HepG2 (cell line): ENCODE results near the gene CD7. TPM values are rescaled to one million over a fixed set of nuclear protein-coding genes. Genes with fewer than 3 reads are reported as not detected.
A peak's percentile ranks its signal among the peaks of the same experiment; 100 is the strongest.

Experiments used
- DNMT1 ChIP-seq: sonication (generic); formaldehyde crosslinking; IDR thresholded peaks from 2 replicates; pipeline ENCODE4 v1.5.1; 2020; ENCODE audit warnings: mild to moderate bottlenecking, missing genetic modification reagents
- E2F1 ChIP-seq: sonication (generic); formaldehyde crosslinking; IDR thresholded peaks from 2 replicates; pipeline ENCODE4 v1.5.0; 2020; ENCODE audit warnings: missing genetic modification reagents
- ELF3 ChIP-seq: IDR thresholded peaks from 2 replicates; pipeline ENCODE4 v1.6.1; 2016; ENCODE audit warnings: missing genetic modification reagents, missing compliant biosample characterization
- HMG20A ChIP-seq: IDR thresholded peaks from 2 replicates; pipeline ENCODE4 v1.6.1; 2016; ENCODE audit warnings: borderline replicate concordance
- KDM2A ChIP-seq: sonication (generic); formaldehyde crosslinking; IDR thresholded peaks from 2 replicates; pipeline ENCODE4 v1.4.0; 2020; ENCODE audit warnings: low read depth, missing genetic modification reagents, borderline replicate concordance
- RAD21 ChIP-seq: fragments of 450-650 bp; formaldehyde crosslinking; IDR thresholded peaks from 2 replicates; pipeline ENCODE4 v1.5.0; 2020; ENCODE audit warnings: mild to moderate bottlenecking
- TEAD2 ChIP-seq: sonication (generic); formaldehyde crosslinking; IDR thresholded peaks from 2 replicates; pipeline ENCODE4 v1.9.0; 2021; ENCODE audit warnings: missing genetic modification reagents
- TSC22D2 ChIP-seq: sonication (generic); formaldehyde crosslinking; IDR thresholded peaks from 2 replicates; pipeline ENCODE4 v1.5.1; 2020; ENCODE audit warnings: missing genetic modification reagents, mild to moderate bottlenecking, borderline replicate concordance
- ZBTB7A ChIP-seq: sonication (generic); formaldehyde crosslinking; IDR thresholded peaks from 2 replicates; pipeline ENCODE4 v1.8.0; 2022; ENCODE audit warnings: mild to moderate bottlenecking, missing genetic modification reagents
- ZFP36 ChIP-seq: fragments of 150-350 bp; IDR thresholded peaks from 2 replicates; pipeline ENCODE4 v1.6.1; 2018; ENCODE audit warnings: borderline replicate concordance, low read length, low read depth; ENCODE audit not compliant: partially characterized antibody
- ZNF232 ChIP-seq: sonication (generic); formaldehyde crosslinking; IDR thresholded peaks from 2 replicates; pipeline ENCODE4 v1.4.0; 2020; ENCODE audit warnings: missing genetic modification reagents, borderline replicate concordance
- ZNF577 ChIP-seq: sonication (generic); formaldehyde crosslinking; IDR thresholded peaks from 2 replicates; pipeline ENCODE4 v1.4.0; 2020; ENCODE audit warnings: mild to moderate bottlenecking, low read depth, missing genetic modification reagents, borderline replicate concordance
- ZNF597 ChIP-seq: sonication (generic); formaldehyde crosslinking; IDR thresholded peaks from 2 replicates; pipeline ENCODE4 v1.5.0; 2020; ENCODE audit warnings: missing genetic modification reagents
- ZNF703 ChIP-seq: sonication (generic); formaldehyde crosslinking; IDR thresholded peaks from 2 replicates; pipeline ENCODE4 v1.5.1; 2020; ENCODE audit warnings: missing genetic modification reagents, mild to moderate bottlenecking, moderate library complexity, borderline replicate concordance
- ZNF784 ChIP-seq: sonication (generic); formaldehyde crosslinking; IDR thresholded peaks from 2 replicates; pipeline ENCODE4 v1.5.1; 2020; ENCODE audit warnings: missing genetic modification reagents, mild to moderate bottlenecking, borderline replicate concordance
- ZNF800 ChIP-seq: sonication (generic); formaldehyde crosslinking; IDR thresholded peaks from 2 replicates; pipeline ENCODE4 v1.4.0; 2020; ENCODE audit warnings: missing genetic modification reagents
- polyA plus RNA-seq, 8 experiments: library from polyadenylated mRNA; depleted of rRNA in 3 of 8; stranded (reverse) in 7 of 8; unstranded in 1 of 8; fragments of >200 nt; fragmentation: Illumina TruSeq in 4 of 8; extraction: Trizol in 4 of 8; gene quantifications; 2 replicates each; pipeline versions ENCODE4 v1.2.1 to v1.2.3, GENCODE V29; 2011 to 2016; ENCODE audit warnings: low read depth in 4 of 8, missing spikeins in 1 of 8, mixed read lengths in 1 of 8; ENCODE audit not compliant: insufficient read depth in 1 of 8
- total RNA-seq, 5 experiments: library from RNA; depleted of rRNA; stranded (reverse); fragments of >200 nt; fragmentation: Illumina TruSeq; extraction: Trizol; gene quantifications; 2 replicates each; pipeline ENCODE4 v1.2.3, GENCODE V29; 2016; ENCODE audit warnings: low read depth in 1 of 5
- TF ChIP-seq, protein P1 (sequence below): IDR thresholded peaks from 2 replicates; pipeline ENCODE4 v1.6.1; 2016; ENCODE audit warnings: mild to moderate bottlenecking
- TF ChIP-seq, protein P2 (sequence below): sonication (generic); formaldehyde crosslinking; IDR thresholded peaks from 2 replicates; pipeline ENCODE4 v1.8.1; 2022; ENCODE audit warnings: mild to moderate bottlenecking, missing genetic modification reagents

The CD7 gene
- total and polyA plus RNA-seq, 2 of the 13 experiments (the other 11 are each of a cell fraction or from before 2014, with no cell fraction given) = 67.6 to 76.4 TPM

DNA sequence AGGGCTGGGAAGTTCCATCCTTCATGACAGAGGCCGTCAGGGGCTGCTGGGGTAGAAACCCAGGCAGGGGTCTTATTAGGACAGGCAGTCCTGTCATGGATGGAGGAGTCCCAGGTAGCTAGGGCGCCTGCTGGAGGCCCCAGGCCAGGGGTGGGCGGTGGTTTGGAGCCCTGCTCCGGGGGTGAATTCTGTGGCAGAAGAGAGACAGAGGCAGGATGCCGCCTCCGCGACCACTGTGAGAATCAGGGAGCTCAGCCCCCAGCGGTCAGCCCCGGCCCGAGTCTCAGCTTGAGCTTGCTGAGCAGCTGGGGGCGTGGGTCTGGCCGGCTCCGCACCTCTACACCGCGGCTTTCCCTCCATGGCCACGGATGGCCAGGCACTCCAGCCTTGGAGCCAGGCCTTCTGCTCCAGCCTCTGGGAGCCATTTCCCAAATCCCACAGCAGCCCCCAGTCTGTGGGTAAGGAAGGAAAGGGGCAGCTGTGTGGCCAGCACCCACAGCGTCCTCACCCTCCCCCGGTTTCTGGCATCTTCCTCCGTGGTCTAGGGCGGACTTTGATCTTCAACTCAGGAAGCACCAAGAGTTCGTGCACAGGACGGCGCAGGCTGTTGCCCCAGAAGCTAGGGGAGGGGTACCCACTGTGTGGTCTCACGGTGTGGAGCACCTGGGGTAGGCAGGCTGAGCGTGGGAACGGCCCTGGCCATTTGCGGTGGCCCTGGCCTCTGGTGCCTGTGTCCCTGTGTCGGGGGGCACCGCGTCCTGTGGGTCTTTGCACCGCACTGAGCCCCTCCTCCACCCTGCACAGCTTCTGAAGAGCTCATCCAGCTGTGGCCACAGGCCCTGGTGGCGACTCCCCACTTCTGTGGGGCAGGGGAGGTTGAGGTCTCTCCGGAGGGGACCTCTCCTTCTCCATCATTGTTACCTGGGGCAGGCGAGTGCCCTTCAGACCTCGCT, 14.1 kb downstream of the CD7 start (continued):
- TF ChIP-seq DNMT1 (CRISPR knock-in tag) (peak; percentile 73), ZNF577 (CRISPR knock-in tag) (no peak), ZBTB7A (peak; percentile 96), ZFP36 (no peak), ZNF800 (CRISPR knock-in tag) (0 out of 2 replicates have a peak, but pooled peaks have one; percentile 34), HMG20A (peak; percentile 47; the same call in 1 of the 2 replicates), KDM2A (CRISPR knock-in tag) (peak; percentile 73), TSC22D2 (CRISPR knock-in tag) (no peak), ZNF703 (CRISPR knock-in tag) (no peak), ZNF784 (CRISPR knock-in tag) (no peak), ZNF232 (CRISPR knock-in tag) (0 out of 2 replicates have a peak, but pooled peaks have one; percentile 50), TEAD2 (CRISPR knock-in tag) (no peak), ZNF597 (CRISPR knock-in tag) (no peak), E2F1 (CRISPR knock-in tag) (no peak), RAD21 (CRISPR knock-in tag) (0 out of 2 replicates have a peak, but pooled peaks have one; percentile 20), ELF3 (CRISPR knock-in tag) (peak; percentile 71)
- TF ChIP-seq, protein P1, sequence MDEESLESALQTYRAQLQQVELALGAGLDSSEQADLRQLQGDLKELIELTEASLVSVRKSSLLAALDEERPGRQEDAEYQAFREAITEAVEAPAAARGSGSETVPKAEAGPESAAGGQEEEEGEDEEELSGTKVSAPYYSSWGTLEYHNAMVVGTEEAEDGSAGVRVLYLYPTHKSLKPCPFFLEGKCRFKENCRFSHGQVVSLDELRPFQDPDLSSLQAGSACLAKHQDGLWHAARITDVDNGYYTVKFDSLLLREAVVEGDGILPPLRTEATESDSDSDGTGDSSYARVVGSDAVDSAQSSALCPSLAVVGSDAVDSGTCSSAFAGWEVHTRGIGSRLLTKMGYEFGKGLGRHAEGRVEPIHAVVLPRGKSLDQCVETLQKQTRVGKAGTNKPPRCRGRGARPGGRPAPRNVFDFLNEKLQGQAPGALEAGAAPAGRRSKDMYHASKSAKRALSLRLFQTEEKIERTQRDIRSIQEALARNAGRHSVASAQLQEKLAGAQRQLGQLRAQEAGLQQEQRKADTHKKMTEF (CRISPR knock-in tag) = peak; percentile 59
- TF ChIP-seq, protein P2, sequence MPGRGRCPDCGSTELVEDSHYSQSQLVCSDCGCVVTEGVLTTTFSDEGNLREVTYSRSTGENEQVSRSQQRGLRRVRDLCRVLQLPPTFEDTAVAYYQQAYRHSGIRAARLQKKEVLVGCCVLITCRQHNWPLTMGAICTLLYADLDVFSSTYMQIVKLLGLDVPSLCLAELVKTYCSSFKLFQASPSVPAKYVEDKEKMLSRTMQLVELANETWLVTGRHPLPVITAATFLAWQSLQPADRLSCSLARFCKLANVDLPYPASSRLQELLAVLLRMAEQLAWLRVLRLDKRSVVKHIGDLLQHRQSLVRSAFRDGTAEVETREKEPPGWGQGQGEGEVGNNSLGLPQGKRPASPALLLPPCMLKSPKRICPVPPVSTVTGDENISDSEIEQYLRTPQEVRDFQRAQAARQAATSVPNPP (CRISPR knock-in tag) = no peak
